ENCODE results near the gene CBX1. TPM values are rescaled to one million over a fixed set of nuclear protein-coding genes. Genes with fewer than 3 reads are reported as not detected.
"Not testable (repeated sequence)": the region's sequence is repeated elsewhere in the genome, so short reads cannot be mapped to it uniquely, and the experiment has no call there.

Gene CBX1
- total and polyA plus RNA-seq, 2 of the 13 experiments (the other 11 are each of a cell fraction or from before 2014, with no cell fraction given) = 17.8 to 108 TPM

GRCh38 chr17:48068491-48068961 is 32.8 kb downstream of the CBX1 start (continued):
- TF ChIP-seq HNF4G (IDR thresholded peaks at IDR 0.05; ENCODE audit: borderline replicate concordance, low read depth, low read length) = 0 out of 2 replicates have a peak, but pooled peaks have one; percentile 9
- TF ChIP-seq HNF4G (CRISPR knock-in tag; IDR thresholded peaks at IDR 0.05; ENCODE audit: borderline replicate concordance, low read depth) = no peak
- TF ChIP-seq RAD21 (CRISPR knock-in tag; IDR thresholded peaks at IDR 0.05) = 0 out of 2 replicates have a peak, but pooled peaks have one; percentile 26
- no peak for TF ChIP-seq ZNF484 (CRISPR knock-in tag; IDR thresholded peaks at IDR 0.05; ENCODE audit: borderline replicate concordance, low read depth)
- no peak for TF ChIP-seq RNF2 (conservative IDR thresholded peaks at IDR 0.05; ENCODE audit: low read depth)
- peak; percentile 31; the same call in 1 of the 2 replicates for TF ChIP-seq HNF4A (CRISPR knock-in tag; IDR thresholded peaks at IDR 0.05)
- no peak for TF ChIP-seq ZNF530 (CRISPR knock-in tag; IDR thresholded peaks at IDR 0.05; ENCODE audit: low read depth)

DNA sequence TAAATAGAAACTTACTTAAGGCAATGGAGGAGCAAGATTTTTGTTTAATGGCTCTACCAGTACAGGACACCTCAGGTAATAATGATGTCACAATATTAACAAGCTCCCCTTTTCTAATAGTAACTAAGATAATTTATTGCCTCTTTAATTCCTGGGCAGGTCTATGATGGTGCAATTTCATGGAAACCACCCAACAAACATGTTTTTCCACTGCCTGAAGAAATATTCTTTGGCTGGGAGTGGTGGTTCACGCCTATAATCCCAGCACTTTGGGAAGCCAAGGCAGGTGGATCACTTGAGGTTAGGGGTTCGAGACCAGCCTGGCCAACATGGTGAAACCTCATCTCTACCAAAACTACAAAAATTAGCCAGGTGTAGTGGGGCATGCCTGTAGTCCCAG is 33.5 kb downstream of the CBX1 start:
- DNase-seq (ENCODE audit: low spot score); H3K27ac ChIP-seq (ENCODE audit: extremely low read length, insufficient read depth, low read length); H3K27me3 ChIP-seq (ENCODE audit: control insufficient read depth in 1 of 2, insufficient read depth in 2 of 2, low read length in 2 of 2); H3K4me2 ChIP-seq (ENCODE audit: low read depth, low read length); BruUV-seq (replicated peaks); H4K20me1 ChIP-seq (ENCODE audit: insufficient read depth, low read length); in situ Hi-C loops (cut with HindIII; ENCODE audit: extremely low pct_ligation_motif_present, low pct_unique_long_range_greater_than_20kb); H3K4me3 ChIP-seq (replicated peaks in 1 of 3; ENCODE audit: insufficient read depth in 1 of 3, low read depth in 2 of 3, low read length in 3 of 3); FAIRE-seq; H2AFZ ChIP-seq (ENCODE audit: low read length); H3K9ac ChIP-seq (ENCODE audit: insufficient read depth, low read depth, low read length); H3K9me3 ChIP-seq (ENCODE audit: low read length); ATAC-seq; H3K79me2 ChIP-seq (ENCODE audit: insufficient read depth, low read length); intact Hi-C loops (cut with micrococcal nuclease; ENCODE audit: unreplicated experiment); TF ChIP-seq ATF7 (CRISPR knock-in tag; IDR thresholded peaks at IDR 0.05): not testable (repeated sequence)
- peak; percentile 50; the same call in 1 of the 2 replicates for TF ChIP-seq ATF7 (IDR thresholded peaks at IDR 0.05)
- H3K36me3 ChIP-seq (replicated peaks in 1 of 2; ENCODE audit: control insufficient read depth in 1 of 2, insufficient read depth in 2 of 2, low read length in 2 of 2) = peaks cover 5 to 38% of the 10 kb centered on the region in 2 experiments
- ChIA-PET POLR2A (interaction anchor here (1.0 to 3.1 kb wide), 5 partner anchors 10 to 41 kb away, joined by 3 to 30 read pairs (median 6); partner anchors contain the start of gene NFE2L1), CTCF (ENCODE audit: low intra/inter-chr PET ratio, low total read pairs) (interaction anchor here (0.6 kb wide), 1 partner anchor 42 kb away, joined by 3 read pairs; no protein-coding TSS in a partner anchor)
- peaks cover 48% of the 10 kb centered on the region for H3K4me1 ChIP-seq (ENCODE audit: insufficient read depth, low read length)
- WGBS (ENCODE audit: low lambda C conversion rate) = 100% methylated on average over 2 of the region's 2 CpGs
